ENCODE results near the gene ANAPC7.
"Not testable (repeated sequence)": the region's sequence is repeated elsewhere in the genome, so short reads cannot be mapped to it uniquely, and the experiment has no call there.

The ANAPC7 gene

DNA sequence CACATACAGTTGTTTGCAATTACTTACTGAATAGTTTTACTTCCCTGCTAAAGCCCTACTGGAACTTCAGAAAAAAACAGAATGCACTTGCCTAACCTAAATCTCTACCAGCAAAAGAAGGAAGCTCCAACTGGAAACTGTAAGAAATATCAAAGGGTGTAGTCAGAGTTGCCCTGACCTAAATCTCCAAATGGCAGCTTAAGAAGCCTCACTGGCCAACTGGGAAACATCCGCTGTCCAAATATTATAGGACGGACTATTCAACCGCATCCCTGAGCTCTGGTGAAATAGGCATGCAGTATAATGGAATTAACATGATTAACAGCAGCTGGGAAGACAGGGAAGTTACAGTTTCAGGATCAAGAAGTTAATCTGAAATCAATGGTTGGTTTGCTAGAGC lies 24.3 kb downstream of the ANAPC7 start:
- no peak overlapping the region for H3K9ac ChIP-seq (ENCODE audit: low read length)
- H3K36me3 ChIP-seq (ENCODE audit: low read length), result peaks cover 22% of the 10 kb centered on the region; the same call in 1 of the 2 replicates
- H3K9me2 ChIP-seq (replicated peaks; ENCODE audit: insufficient read depth, low read length), result no peaks in the 10 kb centered on the region
- no peak overlapping the region for H3K4me3 ChIP-seq (ENCODE audit: insufficient read depth, low read length, poor library complexity, severe bottlenecking)
- H2AFZ ChIP-seq (ENCODE audit: low read depth, low read length, severe bottlenecking), result no peak overlapping the region
- TF ChIP-seq EZH2phosphoT487 (conservative IDR thresholded peaks at IDR 0.05; ENCODE audit: low read length), result no peak
- TF ChIP-seq, protein P1, sequence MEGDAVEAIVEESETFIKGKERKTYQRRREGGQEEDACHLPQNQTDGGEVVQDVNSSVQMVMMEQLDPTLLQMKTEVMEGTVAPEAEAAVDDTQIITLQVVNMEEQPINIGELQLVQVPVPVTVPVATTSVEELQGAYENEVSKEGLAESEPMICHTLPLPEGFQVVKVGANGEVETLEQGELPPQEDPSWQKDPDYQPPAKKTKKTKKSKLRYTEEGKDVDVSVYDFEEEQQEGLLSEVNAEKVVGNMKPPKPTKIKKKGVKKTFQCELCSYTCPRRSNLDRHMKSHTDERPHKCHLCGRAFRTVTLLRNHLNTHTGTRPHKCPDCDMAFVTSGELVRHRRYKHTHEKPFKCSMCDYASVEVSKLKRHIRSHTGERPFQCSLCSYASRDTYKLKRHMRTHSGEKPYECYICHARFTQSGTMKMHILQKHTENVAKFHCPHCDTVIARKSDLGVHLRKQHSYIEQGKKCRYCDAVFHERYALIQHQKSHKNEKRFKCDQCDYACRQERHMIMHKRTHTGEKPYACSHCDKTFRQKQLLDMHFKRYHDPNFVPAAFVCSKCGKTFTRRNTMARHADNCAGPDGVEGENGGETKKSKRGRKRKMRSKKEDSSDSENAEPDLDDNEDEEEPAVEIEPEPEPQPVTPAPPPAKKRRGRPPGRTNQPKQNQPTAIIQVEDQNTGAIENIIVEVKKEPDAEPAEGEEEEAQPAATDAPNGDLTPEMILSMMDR (IDR thresholded peaks at IDR 0.05; ENCODE audit: insufficient read depth, low read length, poor library complexity, severe bottlenecking), result no peak
- no peaks in the 10 kb centered on the region for H3K79me2 ChIP-seq (ENCODE audit: insufficient read depth, low read length)
- H4K20me1 ChIP-seq (ENCODE audit: low read depth, low read length), result no peaks in the 10 kb centered on the region
- H3K9me3 ChIP-seq (ENCODE audit: insufficient read depth, low read length), result no peaks in the 10 kb centered on the region
- H3F3A ChIP-seq (ENCODE audit: insufficient read depth), result no peaks in the 10 kb centered on the region
- no peak overlapping the region for H3K4me2 ChIP-seq (ENCODE audit: low read depth, low read length, poor library complexity, severe bottlenecking)
- no peaks in the 10 kb centered on the region for H3K27me3 ChIP-seq (ENCODE audit: low read length)
- H3K27ac ChIP-seq (ENCODE audit: low read depth, low read length), result no peak overlapping the region

- not testable (repeated sequence) for H3K4me2 ChIP-seq (ENCODE audit: low read depth, low read length, poor library complexity, severe bottlenecking); H3K9me2 ChIP-seq (replicated peaks; ENCODE audit: insufficient read depth, low read length); H3K79me2 ChIP-seq (ENCODE audit: insufficient read depth, low read length); H3K9ac ChIP-seq (ENCODE audit: low read length); H3K27ac ChIP-seq (ENCODE audit: low read depth, low read length); H3K4me3 ChIP-seq (ENCODE audit: insufficient read depth, low read length, poor library complexity, severe bottlenecking); H3F3A ChIP-seq (ENCODE audit: insufficient read depth); H4K20me1 ChIP-seq (ENCODE audit: low read depth, low read length); H3K9me3 ChIP-seq (ENCODE audit: insufficient read depth, low read length); H3K27me3 ChIP-seq (ENCODE audit: low read length); H2AFZ ChIP-seq (ENCODE audit: low read depth, low read length, severe bottlenecking)
- H3K36me3 ChIP-seq (ENCODE audit: low read length), result peaks cover 22% of the 10 kb centered on the region; the same call in 1 of the 2 replicates
These were observed 25.2 kb downstream of the ANAPC7 start for GRCh38 chr12:110378131-110378790.

GRCh38 chr12:110373962-110374611 lies 29.4 kb downstream of the ANAPC7 start:
- Histone ChIP-seq H3K9ac (ENCODE audit: low read length) (no peak overlapping the region), H3K27me3 (ENCODE audit: low read length) (no peaks in the 10 kb centered on the region), H3K9me2 (replicated peaks; ENCODE audit: insufficient read depth, low read length) (no peaks in the 10 kb centered on the region), H3K79me2 (ENCODE audit: insufficient read depth, low read length) (no peaks in the 10 kb centered on the region), H3K4me2 (ENCODE audit: low read depth, low read length, poor library complexity, severe bottlenecking) (no peak overlapping the region), H3K36me3 (ENCODE audit: low read length) (peaks cover 20% of the 10 kb centered on the region; the same call in 1 of the 2 replicates), H3K9me3 (ENCODE audit: insufficient read depth, low read length) (no peaks in the 10 kb centered on the region), H3F3A (ENCODE audit: insufficient read depth) (0 out of 2 replicates have a peak, but pooled peaks cover 3% of the 10 kb centered on the region), H3K27ac (ENCODE audit: low read depth, low read length) (no peak overlapping the region), H4K20me1 (ENCODE audit: low read depth, low read length) (no peaks in the 10 kb centered on the region), H2AFZ (ENCODE audit: low read depth, low read length, severe bottlenecking) (no peak overlapping the region), H3K4me3 (ENCODE audit: insufficient read depth, low read length, poor library complexity, severe bottlenecking) (no peak overlapping the region)
- TF ChIP-seq EZH2phosphoT487 (conservative IDR thresholded peaks at IDR 0.05; ENCODE audit: low read length), result no peak
- TF ChIP-seq, protein P1 (IDR thresholded peaks at IDR 0.05; ENCODE audit: insufficient read depth, low read length, poor library complexity, severe bottlenecking), result no peak

DNA sequence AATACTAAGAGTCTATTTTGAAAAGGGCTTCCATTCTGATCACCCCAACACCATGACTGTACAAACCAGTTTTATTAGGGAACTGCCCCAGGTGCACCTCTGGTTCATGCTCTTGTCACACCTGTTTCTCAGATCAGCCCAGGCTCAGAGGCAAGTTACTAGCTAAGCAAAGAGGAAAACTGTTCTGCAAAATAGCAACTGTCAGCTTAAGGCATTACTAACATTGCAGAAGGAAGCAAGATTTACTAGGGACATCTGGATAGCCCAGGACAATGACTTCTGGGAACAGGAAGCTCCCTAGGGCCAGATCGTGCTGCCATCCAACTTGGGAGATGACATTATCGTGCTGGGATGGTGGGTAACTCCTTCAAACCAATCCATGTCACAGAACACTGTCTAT lies 30.1 kb downstream of the ANAPC7 start:
- peaks cover 15% of the 10 kb centered on the region; the same call in 1 of the 2 replicates for H3K36me3 ChIP-seq (ENCODE audit: low read length)

More for the DNA sequence above, 30.1 kb downstream of the ANAPC7 start:
- no peak overlapping the region for H3K9ac ChIP-seq (ENCODE audit: low read length)
- no peak overlapping the region for H3K4me3 ChIP-seq (ENCODE audit: insufficient read depth, low read length, poor library complexity, severe bottlenecking)
- no peaks in the 10 kb centered on the region for H3K9me2 ChIP-seq (replicated peaks; ENCODE audit: insufficient read depth, low read length)
- no peak overlapping the region for H2AFZ ChIP-seq (ENCODE audit: low read depth, low read length, severe bottlenecking)
- no peaks in the 10 kb centered on the region for H3K79me2 ChIP-seq (ENCODE audit: insufficient read depth, low read length)
- H3F3A ChIP-seq (ENCODE audit: insufficient read depth), result 0 out of 2 replicates have a peak, but pooled peaks cover 3% of the 10 kb centered on the region
- no peaks in the 10 kb centered on the region for H4K20me1 ChIP-seq (ENCODE audit: low read depth, low read length)
- no peak overlapping the region for H3K27ac ChIP-seq (ENCODE audit: low read depth, low read length)
- H3K9me3 ChIP-seq (ENCODE audit: insufficient read depth, low read length), result no peaks in the 10 kb centered on the region
- no peak overlapping the region for H3K4me2 ChIP-seq (ENCODE audit: low read depth, low read length, poor library complexity, severe bottlenecking)
- no peaks in the 10 kb centered on the region for H3K27me3 ChIP-seq (ENCODE audit: low read length)
- no peak for TF ChIP-seq EZH2phosphoT487 (conservative IDR thresholded peaks at IDR 0.05; ENCODE audit: low read length)

Measured in SU-DHL-6 (cell line).